Right lobe of liver (tissue), 6 donors: ENCODE results near the gene UGP2. TPM values are rescaled to one million over a fixed set of nuclear protein-coding genes. Genes with fewer than 3 reads are reported as not detected.

Experiments used
- ATAC-seq, 4 donors: fragments of 200-7000 bp; cut with Tn5 transposase; one replicate each; pipeline ENCODE4 v1.9.1; 2020; ENCODE audit warnings: mild to moderate bottlenecking in 4 of 4, moderate library complexity in 4 of 4
- DNase-seq, 3 donors: peaks; one replicate each; pipeline ENCODE4 v3.0.0-alpha.2; 2020
- H3K27ac ChIP-seq, 3 donors: fragments of 200-600 bp; one replicate each; pipeline ENCODE4 v1.8.0; 2022
- H3K27me3 ChIP-seq, 2 donors: fragments of 200-600 bp; one replicate each; pipeline ENCODE4 v1.8.0; 2022
- H3K36me3 ChIP-seq, 4 donors: fragments of 200-600 bp; sonication (generic) in 1 of 4; one replicate each; pipeline versions ENCODE4 v1.5.1 to v1.8.0; 2017 to 2022; ENCODE audit warnings: control low read depth in 1 of 4
- H3K4me1 ChIP-seq, 4 donors: fragments of 200-600 bp; sonication (generic) in 1 of 4; one replicate each; pipeline versions ENCODE4 v1.5.1 to v1.8.0; 2017 to 2022; ENCODE audit warnings: control low read depth in 1 of 4
- H3K4me3 ChIP-seq, 3 donors: fragments of 200-600 bp; one replicate each; pipeline ENCODE4 v1.8.0; 2022
- H3K9me3 ChIP-seq, 4 donors: fragments of 200-600 bp; sonication (generic) in 1 of 4; one replicate each; pipeline versions ENCODE4 v1.5.1 to v1.8.0; 2017 to 2022; ENCODE audit warnings: control low read depth in 1 of 4
- CTCF ChIP-seq, 4 donors: fragments of 200-600 bp in 3 of 4; fragments of 450-650 bp in 1 of 4; IDR thresholded peaks; one replicate each; pipeline versions ENCODE4 v1.5.1 to v1.8.0; 2016 to 2022; ENCODE audit warnings: antibody characterized with exemption in 4 of 4, mild to moderate bottlenecking in 2 of 4
- POLR2A ChIP-seq: fragments of 450-650 bp; IDR thresholded peaks from one replicate; pipeline ENCODE4 v1.6.1; 2017; ENCODE audit warnings: antibody characterized with exemption, mild to moderate bottlenecking
- WGBS: methylation state at CpG from one replicate; pipeline ENCODE4 v1.1.6; 2018; ENCODE audit warnings: low coverage, low lambda C conversion rate; ENCODE audit not compliant: insufficient coverage; ENCODE audit errors: missing lambda C conversion rate; 5-methylcytosine and 5-hydroxymethylcytosine counted together
- intact Hi-C, 2 donors: fragments of 100-400 bp; cut with DNase I; formaldehyde crosslinking; loops; one replicate each; pipeline versions ENCODE4 v1.11.2 to v1.14.1; 2022
- total RNA-seq, 6 experiments: library from RNA; depleted of rRNA in 2 of 6; stranded (reverse); fragments of >200 nt in 2 of 6; fragmentation: NEBNext Ultra II Directional in 3 of 6; extraction: Animal tissue kit (Norgen Biotek cat#: 25700) in 3 of 6; gene quantifications; one replicate each; pipeline versions ENCODE4 v1.1.0 to v1.2.4, GENCODE V29; 2016 to 2023
- donor health status: DM: no; HTN: yes; CAD: no.
- donor health status: DM: no; HTN: no; CAD: no.
- donor health status: DM: no; HTN: no; CAD: no.
- donor health status: DM: no; HTN: yes; CAD: no.
- donor health status: DM: no; HTN: yes; CAD: no.

Gene UGP2
- total RNA-seq, 6 experiments from 2014 or later = 276 to 691 (median 425) TPM

- no peak for TF ChIP-seq CTCF (IDR thresholded peaks at IDR 0.05)
- TF ChIP-seq POLR2A = no peak
- H3K27me3 ChIP-seq = no peaks in the 10 kb centered on the region
- peaks cover 0 to 70% (median 20%) of the 10 kb centered on the region in 4 donors for H3K36me3 ChIP-seq
- H3K4me1 ChIP-seq = peaks cover 0 to 49% (median 6%) of the 10 kb centered on the region in 4 donors
- no peaks in the 10 kb centered on the region for H3K9me3 ChIP-seq
- WGBS = 81% methylated on average over 1 of the region's 1 CpG
- no peak overlapping the region for H3K4me3 ChIP-seq
- ATAC-seq = no peak
- DNase-seq = no peak
- H3K27ac ChIP-seq = peak overlapping the region in 1 of 3 donors; percentile 19
- intact Hi-C loops = no loop called here
Observed at GRCh38 chr2:63863707-63864106, 22.0 kb downstream of the UGP2 start.

- intact Hi-C loops = no loop called here
- H3K4me1 ChIP-seq = peaks cover 0 to 62% (median 6%) of the 10 kb centered on the region in 4 donors
- H3K36me3 ChIP-seq = peaks cover 0 to 55% (median 15%) of the 10 kb centered on the region in 4 donors
- TF ChIP-seq CTCF (IDR thresholded peaks at IDR 0.05) (no peak), POLR2A (no peak)
- H3K27me3 ChIP-seq = no peaks in the 10 kb centered on the region
- no peak overlapping the region for H3K4me3 ChIP-seq
- no peak overlapping the region for H3K27ac ChIP-seq
- peak; percentile 58 to 80 (median 68) for ATAC-seq
- DNase-seq = no peak
- H3K9me3 ChIP-seq = no peaks in the 10 kb centered on the region
- 38% methylated on average over 6 of the region's 6 CpGs for WGBS
Observed at GRCh38 chr2:63865159-63865799, 23.6 kb downstream of the UGP2 start.

GRCh38 chr2:63866009-63866709 lies 24.5 kb downstream of the UGP2 start:
- intact Hi-C loops = no loop called here
- TF ChIP-seq POLR2A = no peak
- no peak for TF ChIP-seq CTCF (IDR thresholded peaks at IDR 0.05)
- peaks cover 0 to 48% (median 14%) of the 10 kb centered on the region in 4 donors for H3K36me3 ChIP-seq
- H3K27ac ChIP-seq = no peak overlapping the region
- 57% methylated on average over 2 of the region's 2 CpGs for WGBS
- H3K4me3 ChIP-seq = no peak overlapping the region
- ATAC-seq = no peak
- no peaks in the 10 kb centered on the region for H3K9me3 ChIP-seq
- H3K27me3 ChIP-seq = no peaks in the 10 kb centered on the region
- no peak for DNase-seq
- peaks cover 0 to 71% (median 6%) of the 10 kb centered on the region in 4 donors for H3K4me1 ChIP-seq

- intact Hi-C loops = no loop called here
- Histone ChIP-seq H3K27ac (peak overlapping the region in 1 of 3 donors; percentile 8), H3K4me3 (no peak overlapping the region), H3K36me3 (peaks cover 0 to 46% (median 15%) of the 10 kb centered on the region in 4 donors), H3K27me3 (no peaks in the 10 kb centered on the region), H3K4me1 (peaks cover 0 to 55% (median 6%) of the 10 kb centered on the region in 4 donors), H3K9me3 (no peaks in the 10 kb centered on the region)
- DNase-seq (no peak), ATAC-seq (peak in 3 of 4 donors; percentile 18 to 28 (median 20))
- 79% methylated on average over 4 of the region's 4 CpGs for WGBS
- TF ChIP-seq CTCF (IDR thresholded peaks at IDR 0.05) (no peak), POLR2A (no peak)
Observed at GRCh38 chr2:63870679-63871078, 29.0 kb downstream of the UGP2 start.
